Stomach (tissue), 19 donors: Measurements from ENCODE around the gene TECR. TPM values are rescaled to one million over a fixed set of nuclear protein-coding genes. Genes with fewer than 3 reads are reported as not detected.

Experiments
- DNase-seq, 2 donors: peaks; one replicate each; pipeline versions ENCODE4 v3.0.0 to v3.0.0-alpha.2; 2013 to 2019
- H3K27ac ChIP-seq, 5 donors: fragments of 200-600 bp in 4 of 5; sonication (generic) in 4 of 5; one replicate each; pipeline ENCODE4 v1.5.1; 2013 to 2019; ENCODE audit warnings: mild to moderate bottlenecking in 1 of 5, moderate library complexity in 1 of 5
- H3K27me3 ChIP-seq, 3 donors: fragments of 200-600 bp; sonication (generic); one replicate each; pipeline ENCODE4 v1.5.1; 2017 to 2019; ENCODE audit warnings: mixed run types in 1 of 3
- H3K36me3 ChIP-seq, 4 donors: fragments of 200-600 bp; sonication (generic); 1 replicate in 3 of 4; 2 replicates in 1 of 4; pipeline ENCODE4 v1.5.1; 2016 to 2019
- H3K4me1 ChIP-seq, 4 donors: fragments of 200-600 bp; sonication (generic); one replicate each; pipeline ENCODE4 v1.5.1; 2016 to 2019
- H3K4me3 ChIP-seq, 4 donors: fragments of 200-600 bp; sonication (generic) in 3 of 4; one replicate each; pipeline ENCODE4 v1.5.1; 2016 to 2019; ENCODE audit warnings: mild to moderate bottlenecking in 1 of 4
- H3K9me3 ChIP-seq, 4 donors: fragments of 200-600 bp; sonication (generic); one replicate each; pipeline ENCODE4 v1.5.1; 2016 to 2019
- CTCF ChIP-seq, 7 experiments: fragments of 450-650 bp in 4 of 7; fragments of 200-600 bp in 3 of 7; sonication (generic) in 3 of 7; IDR thresholded peaks; one replicate each; pipeline ENCODE4 v1.5.1; 2016 to 2019; ENCODE audit warnings: antibody characterized with exemption in 7 of 7, control low read depth in 2 of 7, mild to moderate bottlenecking in 1 of 7
- EP300 ChIP-seq: sonication (generic); formaldehyde crosslinking; IDR thresholded peaks from one replicate; pipeline ENCODE4 v1.6.1; 2017; ENCODE audit warnings: antibody characterized with exemption
- POLR2A ChIP-seq, 4 donors: fragments of 450-650 bp; IDR thresholded peaks; one replicate each; pipeline ENCODE4 v1.6.1; 2016; ENCODE audit warnings: antibody characterized with exemption in 4 of 4, control low read depth in 2 of 4, mild to moderate bottlenecking in 1 of 4, moderate library complexity in 1 of 4
- POLR2AphosphoS5 ChIP-seq, 3 donors: sonication (generic); formaldehyde crosslinking; IDR thresholded peaks; one replicate each; pipeline ENCODE4 v1.6.1; 2016; ENCODE audit warnings: antibody characterized with exemption in 3 of 3
- WGBS, 5 donors: extraction: QIAGEN DNeasy Blood & Tissue Kit in 3 of 5; methylation state at CpG; one replicate each; pipeline versions ENCODE4 v1.1.5 to v1.1.7; 2013 to 2018; 5-methylcytosine and 5-hydroxymethylcytosine counted together
- intact Hi-C: fragments of 100-400 bp; cut with DNase I; formaldehyde crosslinking; loops from one replicate; pipeline ENCODE4 v1.15.1; 2023; ENCODE audit warnings: low total_unique reads
- long read RNA-seq, 10 donors: transcript quantifications; one replicate each; lab custom pipeline, GENCODE V29; 2026
- polyA plus RNA-seq, 3 donors: library from polyadenylated mRNA; stranded (reverse); fragments of 200-250 nt; gene quantifications; one replicate each; pipeline ENCODE4 v1.2.3, GENCODE V29; 2013
- total RNA-seq, 5 donors: library from RNA; depleted of rRNA; stranded (reverse); fragments of >200 nt; gene quantifications; one replicate each; pipeline versions ENCODE4 v1.1.0 to v1.2.3, GENCODE V29; 2014 to 2016
- donor health status: healthy with polysubstance abuse.
- donor health status: Bipolar disorder and iron deficiency.
- donor health status: healthy.

TECR gene
- total RNA-seq: 10 to 100 TPM; 10.5 to 90.4 (median 54.0) TPM
- 100 to 1,000 TPM; 114 to 266 (median 166) TPM for polyA plus RNA-seq
- long read RNA-seq, donor 1, transcript TECR-201 (13 exons, 1,171 nt): major isoform, 17 of 181 reads
- long read RNA-seq, donor 1, partial matches to known transcripts: 161 of 181 reads
- long read RNA-seq, donor 1, other reads (novel, unspliced or antisense): 0 of 181 reads
- long read RNA-seq, donor 2, transcript TECR-201 (13 exons, 1,171 nt): major isoform, 39 of 340 reads
- long read RNA-seq, donor 2, partial matches to known transcripts: 261 of 340 reads
- long read RNA-seq, donor 2, other reads (novel, unspliced or antisense): 31 of 340 reads
- long read RNA-seq, donor 3, transcript TECR-201 (13 exons, 1,171 nt): major isoform, 10 of 144 reads
- long read RNA-seq, donor 3, partial matches to known transcripts: 133 of 144 reads
- long read RNA-seq, donor 3, other reads (novel, unspliced or antisense): 0 of 144 reads
- long read RNA-seq, donor 4, partial matches to known transcripts: 0 of 2 reads
- long read RNA-seq, donor 4, other reads (novel, unspliced or antisense): 0 of 2 reads
- long read RNA-seq, donor 5, transcript TECR-201 (13 exons, 1,171 nt): major isoform, 21 of 216 reads
- long read RNA-seq, donor 5, partial matches to known transcripts: 193 of 216 reads
- long read RNA-seq, donor 5, other reads (novel, unspliced or antisense): 0 of 216 reads
- long read RNA-seq, donor 6, transcript TECR-201 (13 exons, 1,171 nt): major isoform, 48 of 54 reads
- long read RNA-seq, donor 6, partial matches to known transcripts: 0 of 54 reads
- long read RNA-seq, donor 6, other reads (novel, unspliced or antisense): 0 of 54 reads
- long read RNA-seq, donor 7, transcript TECR-201 (13 exons, 1,171 nt): major isoform, 30 of 291 reads
- long read RNA-seq, donor 7, partial matches to known transcripts: 250 of 291 reads
- long read RNA-seq, donor 7, other reads (novel, unspliced or antisense): 6 of 291 reads
- long read RNA-seq, donor 8, transcript TECR-201 (13 exons, 1,171 nt): major isoform, 31 of 276 reads
- long read RNA-seq, donor 8, partial matches to known transcripts: 241 of 276 reads
- long read RNA-seq, donor 8, other reads (novel, unspliced or antisense): 0 of 276 reads
- long read RNA-seq, donor 9, transcript TECR-201 (13 exons, 1,171 nt): major isoform, 30 of 43 reads
- long read RNA-seq, donor 9, partial matches to known transcripts: 5 of 43 reads
- long read RNA-seq, donor 9, other reads (novel, unspliced or antisense): 0 of 43 reads
- long read RNA-seq, donor 10, transcript TECR-201 (13 exons, 1,171 nt): major isoform, 20 of 122 reads
- long read RNA-seq, donor 10, partial matches to known transcripts: 100 of 122 reads
- long read RNA-seq, donor 10, other reads (novel, unspliced or antisense): 0 of 122 reads

GRCh38 chr19:14529254-14530004, at the start of gene TECR:
TECR (plus strand) TSS chr19:14529594; CDS start chr19:14529697, 103 bp downstream.
- WGBS, 5 donors: 0% methylated on average over 30 to 59 of the region's 59 CpGs
- Histone ChIP-seq H3K27me3 (no peaks in the 10 kb centered on the region), H3K36me3 (peaks cover 0 to 7% (median under 1%) of the 10 kb centered on the region in 4 donors), H3K9me3 (no peaks in the 10 kb centered on the region), H3K27ac (peak within 1 kb of the TSS; percentile 87 to 97 (median 94)), H3K4me1 (peaks cover 4 to 37% (median 30%) of the 10 kb centered on the region in 4 donors), H3K4me3 (peak within 1 kb of the TSS; percentile 59 to 87 (median 68))
- TF ChIP-seq POLR2A (IDR thresholded peaks at IDR 0.05): peak in 2 of 4 donors; percentile 96
- no peak for TF ChIP-seq EP300
- TF ChIP-seq CTCF (IDR thresholded peaks at IDR 0.05): peak in 1 of 7 experiments; percentile 20
- peak; percentile 75 to 99 (median 98) for TF ChIP-seq POLR2AphosphoS5 (IDR thresholded peaks at IDR 0.05)
- peak; percentile 100 for DNase-seq
- intact Hi-C loops: no loop called here

- Histone ChIP-seq H3K36me3 (peaks cover 25 to 74% (median 69%) of the 10 kb centered on the region in 4 donors), H3K27ac (peak overlapping the region in 2 of 5 donors; percentile 2 to 44), H3K4me1 (peaks cover 27 to 44% (median 32%) of the 10 kb centered on the region in 4 donors), H3K27me3 (peaks cover 0 to 14% (median 6%) of the 10 kb centered on the region in 3 donors), H3K9me3 (no peaks in the 10 kb centered on the region), H3K4me3 (no peak overlapping the region)
- TF ChIP-seq POLR2A (IDR thresholded peaks at IDR 0.05) (no peak), CTCF (IDR thresholded peaks at IDR 0.05) (peak in 5 of 7 experiments; percentile 42 to 86 (median 77)), EP300 (no peak), POLR2AphosphoS5 (IDR thresholded peaks at IDR 0.05) (no peak)
- intact Hi-C loops: no loop called here
- 52 to 78% (median 64%) methylated on average over 21 to 43 of the region's 43 CpGs for WGBS, 5 donors
- peak; percentile 55 to 77 for DNase-seq
Observed at GRCh38 chr19:14479975-14480699, 49.3 kb upstream of the TECR start.

- TF ChIP-seq POLR2A (IDR thresholded peaks at IDR 0.05) (no peak), CTCF (IDR thresholded peaks at IDR 0.05) (no peak), EP300 (no peak), POLR2AphosphoS5 (IDR thresholded peaks at IDR 0.05) (no peak)
- H3K9me3 ChIP-seq: no peaks in the 10 kb centered on the region
- H3K27ac ChIP-seq: peak overlapping the region in 1 of 5 donors; percentile 2
- WGBS, 5 donors: 73 to 90% (median 84%) methylated on average over 5 of the region's 5 CpGs
- peaks cover 25 to 79% (median 73%) of the 10 kb centered on the region in 4 donors for H3K36me3 ChIP-seq
- no peak overlapping the region for H3K4me3 ChIP-seq
- DNase-seq: no peak
- peaks cover 0 to 9% (median under 1%) of the 10 kb centered on the region in 3 donors for H3K27me3 ChIP-seq
- peaks cover 22 to 38% (median 27%) of the 10 kb centered on the region in 4 donors for H3K4me1 ChIP-seq
- intact Hi-C loops: no loop called here
Observed at GRCh38 chr19:14480700-14481079, 48.7 kb upstream of the TECR start.
